Erythroblast (primary cell): Measurements from ENCODE around the gene TOE1.

ENCODE experiments used
- GATA1 ChIP-seq: IDR thresholded peaks from 2 replicates; pipeline ENCODE4 v1.6.1; 2011; ENCODE audit warnings: low read depth, mild to moderate bottlenecking, control low read depth, low read length, moderate library complexity
- POLR2A ChIP-seq: IDR thresholded peaks from 2 replicates; pipeline ENCODE4 v1.6.1; 2011; ENCODE audit warnings: mild to moderate bottlenecking, low read length

GRCh38 chr1:45348020-45348419 lies 8.1 kb downstream of the TOE1 start:
- TF ChIP-seq POLR2A: no peak
- no peak for TF ChIP-seq GATA1
